Muscle layer of colon (tissue), 2 donors: ENCODE measurements around the gene ARHGAP15.

ENCODE experiments used
- H3K27ac ChIP-seq: one replicate; pipeline ENCODE4 v1.7.0; 2013; ENCODE audit warnings: low read depth, mild to moderate bottlenecking, low read length, moderate library complexity
- H3K27me3 ChIP-seq, 2 donors: one replicate each; pipeline ENCODE4 v1.7.0; 2013; ENCODE audit warnings: low read length in 2 of 2, mild to moderate bottlenecking in 2 of 2; ENCODE audit not compliant: insufficient read depth in 2 of 2, control insufficient read depth in 1 of 2
- H3K36me3 ChIP-seq: one replicate; pipeline ENCODE4 v1.7.0; 2013; ENCODE audit warnings: mild to moderate bottlenecking, low read length; ENCODE audit not compliant: insufficient read depth
- H3K4me1 ChIP-seq: one replicate; pipeline ENCODE4 v1.7.0; 2013; ENCODE audit warnings: mild to moderate bottlenecking, low read length; ENCODE audit not compliant: insufficient read depth
- H3K4me3 ChIP-seq, 2 donors: one replicate each; pipeline ENCODE4 v1.7.0; 2013; ENCODE audit warnings: low read length in 2 of 2, low read depth in 1 of 2, mild to moderate bottlenecking in 1 of 2, moderate library complexity in 1 of 2
- H3K9ac ChIP-seq: one replicate; pipeline ENCODE4 v1.7.0; 2013; ENCODE audit warnings: low read length
- H3K9me3 ChIP-seq: one replicate; pipeline ENCODE4 v1.7.0; 2013; ENCODE audit warnings: mild to moderate bottlenecking, low read length
- donor health status: abdominal sarcoma.
- donor health status: Adenocarcinoma of cecum.

ARHGAP15 gene

DNA sequence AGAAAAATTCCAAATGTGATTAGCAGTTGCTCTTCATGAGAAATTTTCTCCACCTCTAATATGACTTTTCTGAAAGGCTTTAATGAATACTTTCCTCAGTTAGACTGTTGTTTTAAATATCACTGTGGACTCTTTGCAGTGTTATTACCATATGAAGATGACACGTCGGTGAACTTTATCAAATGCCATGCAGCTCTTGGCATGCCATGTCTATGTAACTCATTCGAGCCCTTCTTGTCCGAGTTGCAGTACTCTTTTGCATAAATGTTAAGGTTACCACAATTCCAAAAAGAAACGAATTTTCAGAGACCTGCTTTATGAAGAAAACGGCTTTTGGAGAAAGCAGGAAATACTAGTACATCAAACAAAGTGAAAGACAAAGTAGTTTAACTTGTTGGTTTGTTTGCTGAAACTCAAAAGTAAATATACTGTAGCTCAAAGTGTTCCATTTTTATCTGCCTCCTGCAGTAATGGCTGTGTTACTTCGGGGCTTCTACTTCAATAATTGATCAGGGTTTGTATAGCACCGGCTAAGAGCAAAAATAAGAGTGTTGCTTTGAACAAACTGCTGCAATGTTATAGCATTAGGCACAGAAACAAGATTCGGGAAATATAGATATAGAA, 204.1 kb downstream of the ARHGAP15 start:
- no peaks in the 10 kb centered on the region for H3K27me3 ChIP-seq
- H3K4me1 ChIP-seq: no peaks in the 10 kb centered on the region

GRCh38 chr2:143333847-143334246, 204.6 kb downstream of the ARHGAP15 start:
- no peak overlapping the region for H3K9ac ChIP-seq
- no peak overlapping the region for H3K27ac ChIP-seq
- H3K27me3 ChIP-seq: no peaks in the 10 kb centered on the region
- H3K36me3 ChIP-seq: no peaks in the 10 kb centered on the region
- no peaks in the 10 kb centered on the region for H3K4me1 ChIP-seq
- H3K4me3 ChIP-seq: no peak overlapping the region
- no peaks in the 10 kb centered on the region for H3K9me3 ChIP-seq

More for the DNA sequence above, 204.1 kb downstream of the ARHGAP15 start:
- H3K36me3 ChIP-seq: no peaks in the 10 kb centered on the region
- H3K9ac ChIP-seq: no peak overlapping the region
- no peak overlapping the region for H3K4me3 ChIP-seq
- H3K9me3 ChIP-seq: no peaks in the 10 kb centered on the region
- H3K27ac ChIP-seq: no peak overlapping the region

GRCh38 chr2:143334837-143335236, 205.6 kb downstream of the ARHGAP15 start:
- H3K9me3 ChIP-seq: no peaks in the 10 kb centered on the region
- H3K9ac ChIP-seq: no peak overlapping the region
- H3K27me3 ChIP-seq: no peaks in the 10 kb centered on the region
- no peak overlapping the region for H3K4me3 ChIP-seq
- no peaks in the 10 kb centered on the region for H3K4me1 ChIP-seq
- no peak overlapping the region for H3K27ac ChIP-seq
- no peaks in the 10 kb centered on the region for H3K36me3 ChIP-seq

GRCh38 chr2:143336719-143337210, 207.5 kb downstream of the ARHGAP15 start:
- Histone ChIP-seq H3K27ac (no peak overlapping the region), H3K9ac (no peak overlapping the region), H3K4me3 (no peak overlapping the region), H3K36me3 (no peaks in the 10 kb centered on the region), H3K4me1 (no peaks in the 10 kb centered on the region), H3K27me3 (no peaks in the 10 kb centered on the region), H3K9me3 (no peaks in the 10 kb centered on the region)

- H3K4me1 ChIP-seq: no peaks in the 10 kb centered on the region
- no peak overlapping the region for H3K9ac ChIP-seq
- no peaks in the 10 kb centered on the region for H3K27me3 ChIP-seq
- H3K27ac ChIP-seq: no peak overlapping the region
- H3K4me3 ChIP-seq: no peak overlapping the region
- no peaks in the 10 kb centered on the region for H3K9me3 ChIP-seq
- H3K36me3 ChIP-seq: no peaks in the 10 kb centered on the region
These were observed 212.3 kb downstream of the ARHGAP15 start for GRCh38 chr2:143341478-143341877.

- Histone ChIP-seq H3K4me3 (no peak overlapping the region), H3K27me3 (no peaks in the 10 kb centered on the region), H3K27ac (no peak overlapping the region), H3K36me3 (no peaks in the 10 kb centered on the region), H3K4me1 (no peaks in the 10 kb centered on the region), H3K9me3 (no peaks in the 10 kb centered on the region), H3K9ac (no peak overlapping the region)
These were observed 215.6 kb downstream of the ARHGAP15 start for GRCh38 chr2:143344780-143345179.

GRCh38 chr2:143345887-143346787, 216.9 kb downstream of the ARHGAP15 start:
- Histone ChIP-seq H3K9me3 (no peaks in the 10 kb centered on the region), H3K36me3 (no peaks in the 10 kb centered on the region), H3K4me1 (no peaks in the 10 kb centered on the region), H3K27ac (no peak overlapping the region), H3K4me3 (no peak overlapping the region), H3K9ac (no peak overlapping the region), H3K27me3 (no peaks in the 10 kb centered on the region)

- Histone ChIP-seq H3K9me3 (no peaks in the 10 kb centered on the region), H3K4me3 (no peak overlapping the region), H3K4me1 (no peaks in the 10 kb centered on the region), H3K27me3 (no peaks in the 10 kb centered on the region), H3K36me3 (no peaks in the 10 kb centered on the region), H3K9ac (no peak overlapping the region), H3K27ac (no peak overlapping the region)
These were observed 218.1 kb downstream of the ARHGAP15 start for GRCh38 chr2:143347271-143347695.

DNA sequence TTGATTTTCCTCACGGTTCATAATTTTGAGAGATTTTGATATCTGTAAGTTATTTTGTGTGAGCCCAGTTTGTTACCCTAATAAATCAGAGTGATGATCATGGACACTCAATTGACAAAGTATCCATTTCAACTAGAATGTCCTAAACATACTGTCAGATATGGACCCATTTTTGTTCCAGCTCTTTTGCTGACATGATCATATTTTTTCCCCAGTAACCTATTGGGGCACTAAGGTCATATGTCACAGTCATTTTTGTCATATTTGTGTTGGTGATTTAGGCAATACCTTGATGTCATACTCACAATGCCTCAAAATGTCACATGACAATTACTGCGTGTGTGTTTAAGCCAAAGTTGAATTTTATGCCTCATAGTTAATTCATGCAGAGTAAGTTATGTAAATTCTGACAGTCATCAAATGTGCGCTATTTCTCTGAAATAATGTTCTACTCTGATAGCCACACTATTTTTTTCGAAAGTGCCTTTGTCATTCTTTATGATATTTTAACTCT, 218.7 kb downstream of the ARHGAP15 start:
- Histone ChIP-seq H3K27ac (no peak overlapping the region), H3K27me3 (no peaks in the 10 kb centered on the region), H3K4me3 (no peak overlapping the region), H3K4me1 (no peaks in the 10 kb centered on the region), H3K36me3 (no peaks in the 10 kb centered on the region), H3K9me3 (no peaks in the 10 kb centered on the region), H3K9ac (no peak overlapping the region)

DNA sequence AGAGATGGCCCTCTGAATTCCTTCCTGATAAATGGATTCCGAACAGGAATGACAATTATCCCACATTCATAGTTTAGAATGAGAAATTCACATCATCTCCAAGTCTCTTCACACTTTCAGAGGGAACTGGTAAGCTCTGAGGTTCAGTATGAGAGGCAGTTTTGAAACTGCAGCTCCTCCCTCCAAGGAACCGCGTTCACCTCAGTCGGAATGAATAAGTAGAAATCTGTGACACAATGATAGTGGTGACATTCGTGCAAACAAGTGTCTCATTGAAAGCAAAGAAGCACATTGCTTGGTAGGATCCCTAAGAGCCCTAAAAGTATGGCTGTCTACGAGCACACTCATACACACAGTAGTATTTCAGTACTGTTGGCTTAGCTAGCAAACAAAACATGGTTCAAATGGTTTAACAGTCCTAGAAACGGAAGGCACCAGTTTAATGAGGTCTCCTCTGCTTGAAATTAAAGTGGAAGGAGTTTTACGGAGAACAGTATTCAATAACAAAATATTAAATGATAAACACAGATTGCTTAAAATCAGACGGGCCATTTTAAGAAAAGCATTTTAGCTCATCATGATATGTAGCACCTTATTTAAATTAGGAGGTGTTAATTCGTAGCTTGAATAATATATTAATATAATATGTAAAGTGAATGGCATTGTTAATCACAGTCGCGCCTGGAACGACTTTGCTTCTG, 225.0 kb downstream of the ARHGAP15 start:
- Histone ChIP-seq H3K27me3 (no peaks in the 10 kb centered on the region), H3K36me3 (no peaks in the 10 kb centered on the region), H3K27ac (no peak overlapping the region), H3K9ac (no peak overlapping the region), H3K9me3 (no peaks in the 10 kb centered on the region), H3K4me1 (no peaks in the 10 kb centered on the region), H3K4me3 (no peak overlapping the region)

DNA sequence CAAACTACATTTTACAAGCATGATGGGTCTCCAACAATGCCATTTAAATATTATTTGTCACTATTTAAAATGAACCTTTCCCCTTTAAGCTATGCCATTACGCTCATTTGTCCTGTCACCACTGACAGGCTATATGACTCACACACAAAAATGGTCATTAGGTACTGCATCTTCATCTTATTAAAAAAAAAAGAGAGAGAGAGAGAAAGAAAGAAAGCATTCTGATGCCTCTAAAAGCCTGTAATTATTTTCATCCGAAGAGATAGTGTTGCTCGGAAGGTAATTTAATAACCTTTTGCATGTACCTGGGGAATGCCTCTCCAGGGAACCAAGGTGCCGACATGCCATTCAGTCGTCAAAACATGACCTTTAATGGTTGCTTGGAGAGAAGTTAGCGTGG, 226.7 kb downstream of the ARHGAP15 start:
- H3K27me3 ChIP-seq: no peaks in the 10 kb centered on the region
- no peak overlapping the region for H3K27ac ChIP-seq
- no peaks in the 10 kb centered on the region for H3K4me1 ChIP-seq
- no peak overlapping the region for H3K9ac ChIP-seq
- H3K4me3 ChIP-seq: no peak overlapping the region
- H3K36me3 ChIP-seq: no peaks in the 10 kb centered on the region
- H3K9me3 ChIP-seq: no peaks in the 10 kb centered on the region
